Body of pancreas (tissue), 4 donors: ENCODE measurements around the gene GRID2.

Source experiments
- CTCF ChIP-seq, 7 experiments: fragments of 450-650 bp in 4 of 7; fragments of 200-600 bp in 3 of 7; sonication (generic) in 3 of 7; IDR thresholded peaks; one replicate each; pipeline ENCODE4 v1.5.1; 2016 to 2019; ENCODE audit warnings: antibody characterized with exemption in 7 of 7
- POLR2A ChIP-seq, 3 donors: fragments of 450-650 bp; IDR thresholded peaks; one replicate each; pipeline ENCODE4 v1.6.1; 2016; ENCODE audit warnings: antibody characterized with exemption in 3 of 3, mild to moderate bottlenecking in 2 of 3

GRCh38 chr4:92968996-92969395 lies 665.2 kb downstream of the GRID2 start:
- TF ChIP-seq CTCF (IDR thresholded peaks at IDR 0.05) (no peak), POLR2A (IDR thresholded peaks at IDR 0.05) (no peak)
